ENCODE measurements around the gene LZTR1. TPM values are rescaled to one million over a fixed set of nuclear protein-coding genes. Genes with fewer than 3 reads are reported as not detected.
"Not testable (repeated sequence)": the region's sequence is repeated elsewhere in the genome, so short reads cannot be mapped to it uniquely, and the experiment has no call there.

LZTR1 gene
- total and polyA plus RNA-seq, 2 of the 4 experiments (the other 2 are of a cell fraction): 22.8 to 41.3 TPM

GRCh38 chr22:21009208-21009607, 27.1 kb downstream of the LZTR1 start:
- H2BK15ac ChIP-seq (ENCODE audit: low read depth, low read length); H3K4me2 ChIP-seq (ENCODE audit: low read depth, low read length); H3K9ac ChIP-seq (ENCODE audit: low read depth, low read length); H2BK20ac ChIP-seq (ENCODE audit: low read depth, low read length); H2AK5ac ChIP-seq (ENCODE audit: low read depth, low read length); H2AFZ ChIP-seq (replicated peaks; ENCODE audit: low read length, poor library complexity); ATAC-seq (ENCODE audit: low read depth); H4K20me1 ChIP-seq (ENCODE audit: insufficient read depth, low read length); H3K4me3 ChIP-seq (ENCODE audit: insufficient read depth, low read depth, low read length); H3K27ac ChIP-seq (ENCODE audit: insufficient read depth, low read length); H3K23ac ChIP-seq (ENCODE audit: low read depth, low read length); H3K14ac ChIP-seq (replicated peaks; ENCODE audit: low read depth, low read length); H3K9me3 ChIP-seq (ENCODE audit: control insufficient read depth, insufficient read depth, low read length); H3K36me3 ChIP-seq (ENCODE audit: control insufficient read depth, insufficient read depth, low read length); H3K56ac ChIP-seq (ENCODE audit: extremely low read depth, insufficient read depth, low read length); H4K91ac ChIP-seq (ENCODE audit: insufficient read depth, low read depth, low read length); H2AK9ac ChIP-seq (replicated peaks; ENCODE audit: low read depth, low read length, poor library complexity); H4K8ac ChIP-seq (ENCODE audit: low read depth in 2 of 2, low read length in 2 of 2); POLR2A ChIA-PET (ENCODE audit: unreplicated experiment); BruUV-seq (replicated peaks); DNase-seq; H4K5ac ChIP-seq (ENCODE audit: low read depth, low read length); H3K4me1 ChIP-seq (ENCODE audit: control insufficient read depth, insufficient read depth, low read length); H3K79me1 ChIP-seq (ENCODE audit: low read depth in 1 of 2, low read length in 2 of 2); H2BK120ac ChIP-seq (ENCODE audit: low read depth, low read length); H3K18ac ChIP-seq (ENCODE audit: low read depth, low read length); H3K9me1 ChIP-seq (ENCODE audit: insufficient read depth, low read length); intact Hi-C loops (cut with micrococcal nuclease); H3K27me3 ChIP-seq (ENCODE audit: control insufficient read depth, insufficient read depth, low read length); CTCF ChIA-PET; H2BK5ac ChIP-seq (ENCODE audit: low read depth, low read length, poor library complexity, severe bottlenecking); in situ Hi-C loops (cut with MboI; ENCODE audit: low sequenced_read_pairs); dilution Hi-C loops (cut with HindIII; ENCODE audit: low sequenced_read_pairs, unreplicated experiment); H3K4ac ChIP-seq (ENCODE audit: low read depth, low read length): not testable (repeated sequence)
- WGBS, 2 experiments (ENCODE audit: extremely low coverage in 2 of 2, insufficient read length in 1 of 2): 84% methylated on average over 6 of the region's 13 CpGs; no CpG with 5 or more reads in 1 of the 2 experiments
